ENCODE results near the gene ORC3.

ORC3 gene

DNA sequence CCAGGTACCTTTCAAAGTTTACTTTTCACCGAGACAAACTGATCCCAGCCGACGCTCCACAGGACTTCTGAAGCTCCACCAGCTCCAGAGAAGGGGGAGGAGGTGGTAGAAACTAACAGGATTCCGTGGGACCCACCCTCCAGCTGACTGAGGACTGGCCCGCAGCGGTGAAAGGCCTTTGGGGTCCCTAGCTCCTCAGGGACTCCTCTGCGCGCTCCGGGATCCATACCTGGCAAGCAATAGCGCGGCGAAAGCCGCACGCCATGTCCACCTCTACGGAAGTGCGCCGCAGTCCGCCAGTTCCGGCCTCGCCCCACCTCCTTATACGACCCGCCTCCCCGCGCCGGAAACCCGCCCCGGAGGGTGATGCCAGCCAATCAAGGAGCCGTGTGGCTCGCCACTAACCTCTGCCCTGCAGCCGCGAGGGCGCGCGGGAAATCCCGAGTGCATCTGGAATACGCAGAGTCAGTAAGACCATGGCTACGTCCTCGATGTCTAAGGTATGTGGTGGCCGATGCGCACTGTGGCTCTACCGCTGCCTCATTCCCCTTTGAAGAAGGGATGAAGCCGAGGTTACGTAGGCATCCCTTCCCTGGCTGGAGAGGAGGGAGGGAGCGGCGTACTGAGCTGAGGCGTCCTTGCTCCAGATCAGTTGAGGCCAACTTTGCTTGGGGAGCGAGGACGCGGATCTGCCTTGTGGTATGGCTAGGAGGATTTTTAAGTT, at the start of gene ORC3, which contains the start of gene RARS2:
Gene ORC3, plus strand, starts transcription at position 443 of the 724 bp plus-strand sequence. Its CDS starts 34 bp downstream, at position 477.
Gene RARS2, minus strand, starts transcription at position 295 of the 724 bp plus-strand sequence. Its CDS starts 30 bp downstream, at position 265.
- peak; percentile 93 for DNase-seq (ENCODE audit: low read depth)

DNA sequence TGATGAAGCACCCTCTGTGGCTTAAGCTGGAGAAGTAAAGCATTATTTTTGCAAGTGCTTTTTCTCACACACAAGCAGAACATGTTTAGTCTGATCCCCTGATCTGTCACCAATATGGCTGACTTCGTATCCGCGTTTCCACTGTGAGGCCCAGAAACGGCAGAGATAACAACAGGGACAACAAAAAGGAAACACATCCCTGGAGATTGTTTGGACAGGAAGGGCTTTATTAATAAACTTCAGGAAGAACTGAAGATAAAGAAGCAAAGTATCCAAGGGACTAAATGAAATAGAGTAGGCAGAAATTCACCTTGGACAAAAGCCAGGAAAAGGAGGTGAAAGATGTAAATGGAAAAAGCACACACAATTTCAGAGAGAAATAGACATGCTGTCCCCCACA, 49.4 kb upstream of the ORC3 start:
- DNase-seq (ENCODE audit: low read depth) = no peak

GRCh38 chr6:87541041-87541440, 48.9 kb upstream of the ORC3 start:
- DNase-seq (ENCODE audit: low read depth) = no peak

DNA sequence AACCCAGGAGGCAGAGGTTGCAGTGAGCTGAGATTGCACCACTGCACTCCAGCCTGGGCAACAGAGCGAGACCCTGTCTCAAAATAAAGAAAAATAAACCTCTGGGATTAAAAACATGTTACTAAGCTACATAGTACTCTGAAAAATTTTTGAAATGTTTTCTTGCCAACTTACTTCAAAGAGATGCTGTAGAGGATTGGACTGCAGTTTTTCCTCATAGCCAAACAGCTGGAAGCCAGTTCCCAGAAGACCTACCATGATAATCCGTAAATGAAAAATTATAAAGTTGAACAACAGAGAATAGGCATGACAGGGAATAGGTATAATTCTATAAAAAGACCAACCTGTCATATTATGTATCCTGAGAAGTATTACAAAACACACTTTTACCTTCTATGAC, 48.2 kb upstream of the ORC3 start:
- no peak for DNase-seq (ENCODE audit: low read depth)

- DNase-seq (ENCODE audit: low read depth) = no peak
Measured at GRCh38 chr6:87543696-87544473, 46.0 kb upstream of the ORC3 start.

- no peak for DNase-seq (ENCODE audit: low read depth)
Measured at GRCh38 chr6:87544474-87544735, 45.5 kb upstream of the ORC3 start.

DNA sequence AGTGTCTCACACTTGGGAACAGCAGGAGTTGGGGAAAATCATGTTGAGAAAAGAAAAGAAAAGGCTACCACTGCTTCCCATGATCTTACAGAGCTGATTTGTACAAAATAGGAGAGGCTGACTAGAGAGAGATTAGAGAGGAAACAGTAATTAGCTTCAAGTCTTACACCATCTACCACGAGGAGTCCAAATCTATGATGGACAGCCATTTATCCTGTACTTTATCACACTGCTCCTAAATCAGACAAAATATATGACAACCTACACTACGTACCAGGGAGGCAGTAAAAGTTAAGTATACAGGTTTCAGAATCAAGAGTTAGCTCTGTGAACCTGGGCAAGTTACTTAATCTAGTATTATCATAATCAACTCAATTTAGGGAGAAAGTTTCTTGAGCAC, 38.1 kb upstream of the ORC3 start:
- no peak for DNase-seq (ENCODE audit: low read depth)

- no peak for DNase-seq (ENCODE audit: low read depth)
Measured at GRCh38 chr6:87553159-87553765, 36.7 kb upstream of the ORC3 start.

- no peak for DNase-seq (ENCODE audit: low read depth)
Measured at GRCh38 chr6:87555506-87555905, 34.4 kb upstream of the ORC3 start.

GRCh38 chr6:87558446-87558845, 31.5 kb upstream of the ORC3 start:
- DNase-seq (ENCODE audit: low read depth) = no peak

DNA sequence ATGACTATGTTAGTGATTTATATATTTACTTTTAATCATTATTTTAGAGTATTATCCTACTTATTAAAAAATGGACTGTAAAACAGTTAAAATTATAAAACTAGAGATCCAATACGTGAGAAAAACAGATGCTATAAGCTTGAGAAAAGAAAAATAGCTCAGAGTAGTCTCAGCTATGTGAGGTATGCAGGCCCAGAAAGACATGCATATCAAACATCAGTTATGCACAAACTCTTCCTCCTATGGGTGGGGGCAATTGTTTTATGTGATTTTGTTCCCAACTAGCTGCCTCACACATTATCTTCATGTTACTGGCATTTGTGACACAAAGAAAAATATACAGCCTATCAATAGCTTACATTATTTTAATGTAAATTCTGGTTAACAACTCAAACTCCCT, 28.9 kb upstream of the ORC3 start:
- DNase-seq (ENCODE audit: low read depth) = no peak

GRCh38 chr6:87572021-87572420, 17.9 kb upstream of the ORC3 start:
- no peak for DNase-seq (ENCODE audit: low read depth)

GRCh38 chr6:87572883-87573282, 17.1 kb upstream of the ORC3 start:
- DNase-seq (ENCODE audit: low read depth) = no peak

DNA sequence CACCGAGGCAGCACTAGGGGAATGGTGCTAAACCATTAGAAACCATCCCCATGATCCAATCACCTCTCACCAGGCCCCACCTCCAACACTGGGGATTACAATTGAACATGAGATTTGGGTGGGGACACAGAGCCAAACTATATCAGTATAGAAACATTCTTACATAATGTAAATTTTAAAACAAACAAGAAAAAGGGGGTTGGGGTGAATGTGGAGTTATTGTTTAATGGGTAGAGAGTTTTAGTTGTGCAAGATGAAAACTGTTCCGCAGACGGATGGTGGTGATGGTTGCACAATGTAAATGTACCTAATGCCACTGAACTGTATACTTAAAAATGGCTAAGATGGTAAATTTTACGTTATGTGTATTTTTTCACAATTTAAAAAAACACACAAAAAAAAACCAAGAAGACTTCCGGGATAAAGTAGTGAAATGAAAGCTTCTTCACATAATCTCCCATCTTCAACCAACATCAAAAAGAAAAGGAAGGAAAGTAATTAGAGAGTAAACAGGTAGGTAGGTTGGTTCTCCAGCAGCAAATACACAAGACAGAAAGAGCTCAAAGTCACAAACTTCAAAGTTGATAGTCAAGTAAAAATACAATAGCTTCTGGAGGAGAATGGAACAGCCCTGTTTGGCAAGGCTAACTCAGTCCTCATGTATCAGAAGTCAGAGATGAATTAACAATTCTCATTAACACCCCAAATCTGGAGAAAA, 16.5 kb upstream of the ORC3 start:
- DNase-seq (ENCODE audit: low read depth) = no peak

DNA sequence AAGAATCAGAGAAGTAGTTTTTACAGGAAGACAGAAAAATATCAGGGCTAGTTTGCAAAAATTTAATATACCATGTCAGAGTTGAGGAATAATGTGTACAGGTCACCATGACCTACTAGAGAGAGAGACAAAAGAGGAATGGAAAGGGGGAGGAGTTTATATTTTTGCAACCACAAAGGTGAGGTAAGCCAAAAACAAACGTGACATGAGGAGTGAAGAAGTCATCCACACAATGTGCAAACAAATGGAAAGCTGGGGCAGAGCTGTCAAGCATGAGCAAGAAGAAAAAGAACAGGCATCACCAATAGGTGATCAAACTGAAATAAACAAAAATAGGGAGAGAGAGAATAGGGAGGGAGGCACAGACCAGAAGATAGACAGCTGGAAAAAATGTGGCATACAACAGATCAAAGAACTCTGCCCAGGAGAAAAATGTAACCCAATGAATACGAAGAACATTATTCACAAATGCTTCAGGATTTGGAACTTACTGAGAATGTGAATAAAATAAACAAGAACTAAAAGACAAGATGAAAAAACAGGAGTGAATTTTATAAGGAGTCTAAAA, 15.6 kb upstream of the ORC3 start:
- DNase-seq (ENCODE audit: low read depth) = no peak

DNA sequence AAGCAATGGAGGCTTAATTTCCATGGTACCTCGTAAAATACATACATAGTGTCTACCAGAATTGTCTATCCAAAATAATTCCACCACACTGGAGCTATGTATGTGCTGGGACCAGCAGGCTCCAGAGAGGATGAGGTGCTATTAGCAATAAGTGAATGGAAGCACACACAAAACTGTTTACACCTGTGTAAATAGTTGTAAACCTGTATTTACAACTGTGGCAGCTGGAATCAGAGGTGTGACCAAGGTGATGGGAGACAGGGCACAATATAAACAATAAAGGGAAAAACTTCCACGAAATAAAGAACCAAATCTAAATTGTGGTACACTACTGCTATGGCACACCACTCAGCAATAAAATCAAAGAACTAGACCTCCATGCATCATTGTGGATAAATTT, 14.5 kb upstream of the ORC3 start:
- DNase-seq (ENCODE audit: low read depth) = no peak

DNA sequence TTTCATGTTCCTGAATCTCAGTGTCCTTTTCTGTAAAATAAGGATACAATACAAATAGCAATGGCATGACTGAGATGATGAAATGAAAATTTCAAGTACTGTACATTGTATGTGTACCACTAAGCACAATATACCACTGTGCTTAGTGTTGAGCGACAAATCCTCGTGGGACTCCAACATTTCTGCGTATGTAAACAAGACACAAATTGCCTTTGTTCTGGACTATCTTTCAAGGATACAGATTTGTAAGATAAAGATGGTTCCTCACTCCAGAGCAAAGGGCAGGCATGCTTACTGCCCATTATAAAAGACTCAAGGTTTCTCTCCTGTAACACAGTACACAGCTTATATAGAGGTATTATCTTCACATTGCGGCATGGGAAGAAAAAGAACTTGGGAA, 6.1 kb upstream of the ORC3 start:
- no peak for DNase-seq (ENCODE audit: low read depth)

DNA sequence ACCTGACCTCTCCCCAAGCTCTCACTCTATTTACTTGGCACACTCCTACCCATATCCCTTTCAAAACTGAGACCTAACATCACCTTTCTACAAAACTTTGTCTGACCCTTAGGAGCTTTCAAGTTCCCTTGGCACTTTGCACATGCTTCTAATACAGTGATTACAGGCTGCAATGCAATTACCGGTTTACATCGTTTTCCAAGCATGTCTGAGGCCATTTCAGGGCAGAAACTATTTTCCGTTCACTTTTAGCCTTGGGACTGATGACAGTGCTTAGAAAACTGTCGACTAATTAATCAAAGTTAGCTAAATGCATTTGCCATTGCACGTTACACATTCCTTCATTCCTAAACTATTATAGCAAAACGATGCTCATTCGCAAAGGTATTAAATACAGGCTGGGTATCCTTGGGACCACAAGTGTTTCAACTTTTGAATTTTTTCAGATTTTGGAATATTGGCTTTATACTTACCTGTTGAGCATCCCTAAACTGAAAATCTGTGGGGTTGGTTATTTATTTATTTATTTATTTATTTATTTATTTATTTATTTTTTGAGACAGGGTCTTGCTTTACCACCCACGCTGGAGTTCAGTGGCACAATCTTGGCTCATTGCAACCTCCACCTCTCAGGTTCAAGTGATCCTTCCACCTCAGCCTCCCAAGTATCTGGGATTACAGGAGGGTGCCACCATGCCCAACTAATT, 3.4 kb upstream of the ORC3 start:
- no peak for DNase-seq (ENCODE audit: low read depth)

DNA sequence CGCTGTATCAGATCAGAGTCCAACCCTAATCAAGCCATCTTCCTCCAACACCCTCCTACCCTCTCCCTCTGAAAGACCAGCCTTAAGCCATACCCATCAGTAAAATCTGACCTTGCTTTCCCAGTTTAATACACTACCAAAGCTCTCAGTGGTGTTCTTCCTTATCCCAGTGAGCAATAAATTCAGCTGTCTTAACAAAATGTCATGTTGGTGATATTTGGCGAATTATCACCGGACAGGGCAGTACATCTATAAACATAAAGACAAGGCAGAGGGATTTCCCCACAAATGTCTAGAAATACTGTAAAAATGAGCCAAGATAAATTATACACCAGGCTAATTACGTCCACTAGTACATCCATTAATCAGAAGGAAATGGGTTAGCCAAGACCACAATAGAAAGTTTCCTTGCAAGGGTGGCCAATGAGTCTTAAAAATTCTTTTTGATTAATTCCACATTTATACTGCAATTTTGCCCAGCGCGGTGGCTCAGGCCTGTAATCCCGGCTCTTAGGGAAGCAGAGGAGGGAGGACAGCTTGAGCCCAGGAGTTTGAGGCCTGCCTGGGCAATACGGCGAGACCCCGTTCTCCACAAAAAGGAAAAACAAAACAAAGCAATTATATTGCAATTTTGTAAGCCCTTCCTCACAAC, 1.1 kb upstream of the ORC3 start:
- DNase-seq (ENCODE audit: low read depth) = no peak

DNA sequence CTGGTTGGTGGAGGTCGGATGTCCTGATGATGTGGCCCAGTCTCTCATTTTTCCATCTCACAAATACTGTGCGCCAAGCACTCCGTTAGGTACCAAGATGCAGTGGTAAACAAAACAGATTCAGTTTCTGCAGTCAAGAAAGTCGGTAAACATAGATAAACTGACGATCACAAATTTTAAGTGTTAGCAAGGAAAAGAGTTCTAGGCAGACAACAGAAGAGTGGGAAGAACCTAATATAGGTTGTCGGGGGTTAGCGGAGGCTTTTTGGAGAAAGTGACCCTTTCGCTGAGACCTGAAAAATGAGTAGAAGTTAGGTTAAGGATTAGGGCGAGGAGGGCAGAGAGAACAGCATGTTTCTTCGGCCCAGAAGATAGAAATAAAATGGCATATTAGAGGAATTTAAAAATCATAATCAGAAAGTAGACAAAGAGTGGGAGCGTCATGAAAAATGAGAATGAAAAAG, 514 bp downstream of the ORC3 start:
- no peak for DNase-seq (ENCODE audit: low read depth)

GRCh38 chr6:87590990-87591389, 1.1 kb downstream of the ORC3 start:
- no peak for DNase-seq (ENCODE audit: low read depth)
